ENCODE measurements around the gene TGFBRAP1. TPM values are rescaled to one million over a fixed set of nuclear protein-coding genes. Genes with fewer than 3 reads are reported as not detected.

Gene TGFBRAP1
- total and polyA plus RNA-seq, 2 donors (not counting 3 experiments of a cell fraction or from before 2014, with no cell fraction given) = 25.4 to 37.6 TPM

- no peaks in the 10 kb centered on the region for H3K4me1 ChIP-seq (ENCODE audit: control insufficient read depth, extremely low read depth, insufficient read depth, low read length)
- H3K4me2 ChIP-seq (ENCODE audit: insufficient read depth, low read length) = no peak overlapping the region
- no peak overlapping the region for H3K27ac ChIP-seq (ENCODE audit: insufficient read depth, low read depth, low read length)
- no peaks in the 10 kb centered on the region for H3K9me1 ChIP-seq (replicated peaks; ENCODE audit: control insufficient read depth, extremely low read depth, insufficient read depth, low read length)
- ChIA-PET POLR2A (no interaction called here), CTCF (interaction anchor here (1.6 kb wide), 1 partner anchor 14 kb away, joined by 7 read pairs; no protein-coding TSS in a partner anchor)
- no peak overlapping the region for H3K9ac ChIP-seq (replicated peaks; ENCODE audit: extremely low read depth, insufficient read depth, low read length)
- TF ChIP-seq GATA2 (IDR thresholded peaks at IDR 0.05; ENCODE audit: insufficient read depth, insufficient read length, low read depth, low read length) = no peak
- no peak for TF ChIP-seq CTCF (IDR thresholded peaks at IDR 0.05; ENCODE audit: extremely low read depth in 1 of 2, insufficient read depth in 1 of 2, low read depth in 1 of 2, low read length in 2 of 2)
- no peak for TF ChIP-seq POLR2AphosphoS5 (IDR thresholded peaks at IDR 0.05; ENCODE audit: insufficient read depth, low read depth, low read length)
- TF ChIP-seq POLR2A (IDR thresholded peaks at IDR 0.05; ENCODE audit: low read depth, low read length) = no peak
- no peak for TF ChIP-seq JUN (IDR thresholded peaks at IDR 0.05; ENCODE audit: borderline replicate concordance, insufficient read depth, insufficient read length, low read depth)
- no peak for TF ChIP-seq FOS (IDR thresholded peaks at IDR 0.05; ENCODE audit: borderline replicate concordance, insufficient read depth, low read length)
- no peak for TF ChIP-seq EZH2 (IDR thresholded peaks at IDR 0.05; ENCODE audit: borderline replicate concordance, low read depth, low read length, severe bottlenecking)
- no peak for TF ChIP-seq MAX (IDR thresholded peaks at IDR 0.05; ENCODE audit: insufficient read depth, insufficient read length)
- TF ChIP-seq MYC (IDR thresholded peaks at IDR 0.05; ENCODE audit: low read depth, low read length) = no peak
- H2AFZ ChIP-seq (ENCODE audit: low read depth, low read length) = no peak overlapping the region
- no peaks in the 10 kb centered on the region for H3K9me3 ChIP-seq (replicated peaks; ENCODE audit: control insufficient read depth, insufficient read depth, low read length)
- no peaks in the 10 kb centered on the region for H3K27me3 ChIP-seq (ENCODE audit: control insufficient read depth in 2 of 2, insufficient read depth in 2 of 2, low read length in 2 of 2)
- no peak overlapping the region for H3K4me3 ChIP-seq (replicated peaks in 1 of 3; ENCODE audit: insufficient read depth in 1 of 3, low read depth in 1 of 3, low read length in 3 of 3)
- FAIRE-seq = no peak
- H3K36me3 ChIP-seq (ENCODE audit: control insufficient read depth in 2 of 2, extremely low read depth in 1 of 2, insufficient read depth in 2 of 2, low read length in 2 of 2) = peaks cover 0 to 21% of the 10 kb centered on the region in 2 experiments
- dilution Hi-C loops (cut with MboI; ENCODE audit: extremely low pct_ligation_motif_present, low sequenced_read_pairs) = no loop called here
- peaks cover 6% of the 10 kb centered on the region for H4K20me1 ChIP-seq (replicated peaks; ENCODE audit: control insufficient read depth, extremely low read depth, insufficient read depth, low read length)
- DNase-seq (ENCODE audit: low read depth, low spot score) = no peak
- H3K79me2 ChIP-seq (ENCODE audit: control insufficient read depth, insufficient read depth, low read length) = peaks cover 64% of the 10 kb centered on the region
- intact Hi-C loops (cut with micrococcal nuclease) = no loop called here
- no TSS peak for BruUV-seq (replicated peaks)
Observed at GRCh38 chr2:105309147-105309545, 20.4 kb downstream of the TGFBRAP1 start.
